GM21825 (cell line): ENCODE data around the gene TGFA.

Experiments used
- ATAC-seq: cut with Tn5 transposase; IDR thresholded peaks from one replicate; pipeline ENCODE4 v1.9.1; 2021; ENCODE audit warnings: mild to moderate bottlenecking, moderate library complexity; ENCODE audit not compliant: unreplicated experiment

Gene TGFA

DNA sequence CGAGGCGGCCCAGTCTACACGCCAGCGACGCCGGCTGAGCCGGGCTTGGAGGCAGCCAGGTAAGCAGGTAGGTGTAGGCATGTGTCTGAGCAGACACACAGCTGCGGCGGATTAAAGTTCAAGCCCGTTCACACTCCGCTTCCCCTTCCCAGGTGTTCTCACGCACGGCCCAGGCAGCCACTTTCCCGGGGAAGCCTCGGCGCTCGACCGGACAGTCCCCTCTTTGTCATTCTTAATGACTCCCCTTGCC is 367 bp downstream of the TGFA start:
- ATAC-seq, result peak; percentile 2

DNA sequence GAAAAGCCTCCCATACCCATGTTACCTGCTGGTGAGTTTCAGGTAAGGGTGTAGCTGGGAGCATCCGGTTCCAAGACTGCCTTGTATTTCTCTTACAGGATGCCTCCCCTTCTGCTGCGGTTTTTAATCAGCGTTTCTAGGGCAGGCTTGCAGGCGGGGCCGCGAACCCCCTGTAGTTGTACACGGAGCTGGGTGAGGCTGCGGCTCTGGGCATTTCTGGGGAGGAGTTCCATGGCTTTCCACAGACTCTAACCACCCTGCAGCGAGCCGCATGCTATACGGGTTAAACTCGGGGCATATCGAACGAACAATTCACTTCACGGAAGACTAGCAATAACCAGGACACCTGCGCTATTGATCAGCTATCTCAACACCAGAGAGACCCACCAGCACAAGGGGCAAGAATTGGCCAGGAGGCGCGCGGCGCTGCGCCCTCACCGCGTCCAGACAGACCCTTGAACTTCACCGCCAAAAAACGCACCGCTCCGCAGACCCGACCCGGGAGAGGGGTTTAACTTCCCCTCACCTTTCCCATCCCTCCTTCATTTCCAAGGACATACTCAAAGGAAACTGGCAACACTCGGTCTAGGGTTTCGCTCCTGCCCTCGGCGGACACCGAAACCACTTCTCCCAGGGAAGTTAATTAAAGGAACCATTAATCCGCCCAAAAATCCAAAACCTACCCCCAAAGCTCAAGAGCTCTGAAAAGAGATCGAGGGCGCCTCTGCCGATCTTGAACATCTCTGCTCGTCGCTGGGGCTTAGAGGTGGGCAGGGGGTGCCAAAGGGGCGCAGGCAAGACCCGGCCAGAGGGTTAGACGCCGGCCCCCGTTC is 909 bp downstream of the TGFA start:
- no peak for ATAC-seq

DNA sequence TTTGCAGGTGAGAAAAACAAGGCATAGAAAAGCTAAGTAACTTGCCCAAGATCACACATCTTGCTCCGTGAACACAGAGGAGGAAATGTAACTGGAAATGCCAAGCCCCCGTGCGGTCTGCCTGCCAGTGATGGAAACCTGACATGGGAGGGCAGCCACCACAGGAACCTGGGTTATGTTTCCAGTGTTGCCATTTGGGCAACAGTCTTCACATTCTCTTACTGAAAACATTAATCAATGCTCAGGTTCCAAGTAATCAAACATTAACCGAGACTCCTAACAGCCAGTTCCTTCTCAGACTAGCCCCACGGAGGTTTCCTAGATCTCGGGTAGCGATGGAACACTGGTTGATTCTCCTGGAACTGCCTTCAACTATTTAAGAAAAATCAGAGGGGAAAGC is 2.5 kb downstream of the TGFA start:
- no peak for ATAC-seq

DNA sequence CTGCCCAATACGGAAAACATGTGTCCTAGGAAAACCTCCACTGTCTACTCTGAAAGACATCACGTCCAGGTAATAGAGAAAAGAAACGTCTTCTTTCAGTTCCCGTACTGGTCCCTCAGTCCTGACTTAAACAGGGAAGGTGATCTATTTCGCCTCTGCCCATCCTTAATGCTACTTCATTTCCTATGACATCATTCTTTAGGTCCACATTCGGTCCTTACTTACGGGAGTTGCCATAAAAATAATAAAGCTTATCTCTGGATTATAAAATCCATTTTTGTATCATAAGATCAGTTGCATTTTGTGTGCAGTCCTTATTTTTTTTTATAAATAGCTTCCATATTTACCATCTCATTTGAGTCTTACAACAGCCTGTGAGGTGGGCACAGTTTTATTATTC is 3.7 kb downstream of the TGFA start:
- no peak for ATAC-seq

DNA sequence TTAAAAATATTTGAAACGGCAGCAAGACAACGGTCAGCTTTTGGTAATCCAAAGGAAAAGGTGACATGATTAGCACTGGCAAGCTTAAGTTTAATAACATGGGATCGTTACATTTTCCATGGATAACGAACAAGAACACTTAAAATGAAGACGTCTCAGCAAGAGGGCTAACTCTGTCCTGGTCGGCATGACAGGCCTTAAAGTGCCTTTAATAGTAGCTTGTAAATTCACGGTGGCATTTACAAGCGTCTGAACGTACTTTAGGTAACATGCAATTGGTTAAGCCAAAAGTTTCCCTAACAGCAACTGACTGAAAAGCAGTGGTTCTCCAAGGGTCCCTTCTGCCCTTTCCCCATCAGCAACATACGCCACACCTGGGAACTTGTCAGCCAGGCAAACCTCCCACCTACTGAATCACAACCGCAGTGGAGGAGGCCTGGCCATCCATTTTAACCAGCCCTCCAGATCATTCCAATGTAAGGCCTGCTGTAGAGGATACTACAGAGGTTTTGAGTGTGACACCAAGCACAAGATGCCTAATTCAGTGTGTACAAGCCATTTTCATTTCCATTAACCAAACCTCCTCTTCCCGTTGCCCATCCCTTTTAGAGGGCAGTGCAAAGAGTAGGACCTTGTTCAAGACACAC is 4.4 kb downstream of the TGFA start:
- no peak for ATAC-seq

DNA sequence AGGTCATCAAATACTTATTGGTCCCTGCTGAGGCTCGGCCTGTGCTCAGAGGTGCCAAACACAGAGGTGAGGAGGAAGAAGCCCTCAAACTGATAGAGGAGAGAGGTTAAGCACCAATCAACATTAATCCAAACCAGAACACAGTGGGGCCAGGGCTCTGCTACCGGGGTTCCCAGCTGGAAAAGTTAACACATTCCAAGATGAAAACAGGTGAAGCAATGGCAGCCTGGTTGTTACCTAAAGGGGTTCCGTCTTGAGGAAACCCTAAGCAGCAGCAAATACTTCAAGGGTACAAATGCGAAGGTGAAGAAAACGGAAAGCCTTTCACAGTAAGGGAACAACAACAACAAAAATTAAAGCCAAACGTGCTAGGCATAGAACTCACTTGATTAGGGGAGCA is 5.4 kb downstream of the TGFA start:
- no peak for ATAC-seq

DNA sequence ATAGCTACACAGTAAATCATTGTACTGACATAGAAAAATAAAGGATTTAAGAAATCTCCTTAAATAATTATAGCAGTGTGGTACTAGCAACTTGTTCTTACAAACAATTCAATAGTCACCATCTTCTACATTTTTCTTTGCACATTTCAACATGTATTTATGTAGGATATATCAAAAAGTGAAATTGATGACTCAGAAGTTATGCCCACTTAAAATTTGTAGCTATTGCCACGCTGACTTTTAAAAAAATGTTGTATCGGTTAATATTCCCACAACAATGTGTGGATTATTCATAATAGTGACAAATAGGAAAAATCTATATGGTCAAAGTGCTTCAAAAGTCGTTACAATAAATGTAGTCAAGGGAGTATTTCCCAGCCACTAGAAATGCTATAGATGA is 6.7 kb downstream of the TGFA start:
- no peak for ATAC-seq

DNA sequence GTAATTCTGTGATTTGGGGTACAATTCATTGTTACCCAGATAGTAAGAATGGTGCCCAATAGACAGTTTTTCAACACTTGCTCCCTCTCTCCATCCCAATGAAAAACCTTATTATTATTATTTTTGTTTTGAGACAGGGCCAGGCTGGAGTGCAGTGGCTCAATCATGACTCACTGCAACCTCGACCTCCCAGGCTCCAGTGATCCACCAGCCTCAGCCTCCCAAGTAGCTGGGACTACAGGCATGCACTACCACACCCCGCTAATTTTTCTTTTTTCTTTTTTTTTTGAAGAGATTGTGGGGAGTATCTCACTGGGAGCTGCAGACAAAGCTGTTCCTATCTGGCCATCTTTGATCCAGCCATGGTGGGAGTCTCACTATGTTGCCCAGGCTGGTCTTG is 7.2 kb downstream of the TGFA start:
- no peak for ATAC-seq

DNA sequence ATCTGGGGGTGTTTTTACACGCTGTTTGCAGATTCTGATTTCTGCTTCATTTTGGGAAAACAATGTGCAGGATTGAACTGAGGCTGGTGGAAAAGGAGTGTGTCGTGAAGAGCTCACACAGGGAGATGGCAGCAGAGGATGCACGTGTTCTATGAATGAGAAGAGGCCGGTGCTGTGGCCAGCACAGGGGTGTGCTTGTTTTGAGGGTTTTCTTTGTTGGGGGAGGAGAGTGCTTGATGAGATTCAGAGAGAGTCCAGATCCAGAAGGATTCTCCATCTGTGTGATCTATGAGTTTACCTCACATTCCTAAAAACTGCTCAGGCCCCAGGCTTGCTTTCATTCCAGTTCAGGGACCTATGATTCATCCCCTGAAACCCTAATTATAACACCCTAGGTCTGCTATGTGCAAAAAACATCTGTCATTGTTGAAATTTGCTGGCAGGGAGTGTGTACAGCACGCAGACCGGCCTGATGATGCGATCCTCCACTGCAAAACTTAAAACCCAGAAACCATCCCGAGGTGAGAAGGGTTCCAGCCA is 12.1 kb downstream of the TGFA start:
- ATAC-seq, result no peak

DNA sequence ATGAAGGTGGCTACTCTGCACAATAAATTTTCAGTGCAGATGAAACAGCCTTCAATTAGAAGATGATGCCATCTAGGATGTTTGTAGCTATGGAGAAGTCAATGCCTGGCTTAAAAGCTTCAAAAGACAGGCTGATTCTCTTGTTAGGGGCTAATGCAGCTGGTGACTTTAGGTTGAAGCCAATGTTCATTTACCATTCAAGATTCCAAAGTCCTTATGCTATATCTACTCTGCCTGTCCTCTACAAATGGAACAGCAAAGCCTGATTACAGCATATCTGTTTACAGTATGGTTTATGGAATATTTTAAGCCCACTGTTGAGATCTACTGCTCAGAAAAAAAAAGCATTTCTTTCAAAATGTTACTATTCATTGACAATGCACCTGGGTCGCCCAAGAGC is 15.8 kb downstream of the TGFA start:
- no peak for ATAC-seq

DNA sequence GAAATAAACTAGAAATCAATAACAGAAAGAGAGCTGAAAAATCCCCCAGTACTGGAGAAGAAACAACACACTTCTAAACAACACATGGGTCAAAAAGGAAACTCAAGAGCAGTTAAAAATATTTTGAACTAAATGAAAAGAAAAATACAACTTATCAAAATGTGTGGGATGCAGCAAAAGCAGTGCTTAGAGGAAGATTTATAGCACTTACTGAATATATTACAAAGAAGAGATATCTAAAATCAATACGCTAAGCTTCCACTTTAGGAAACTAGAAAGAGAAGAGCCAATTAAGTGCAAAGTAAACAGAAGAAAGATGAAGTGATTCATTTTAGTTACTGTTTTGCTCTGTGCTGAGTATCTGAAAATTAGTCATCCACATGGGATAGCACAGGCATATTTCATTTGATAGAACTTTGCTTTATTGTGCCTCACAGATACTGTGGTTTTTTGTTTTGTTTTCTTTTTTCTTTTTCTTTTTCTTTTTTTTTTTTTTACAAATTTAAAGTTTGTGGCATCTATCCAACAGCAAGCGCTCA is 17.0 kb downstream of the TGFA start:
- ATAC-seq, result no peak

DNA sequence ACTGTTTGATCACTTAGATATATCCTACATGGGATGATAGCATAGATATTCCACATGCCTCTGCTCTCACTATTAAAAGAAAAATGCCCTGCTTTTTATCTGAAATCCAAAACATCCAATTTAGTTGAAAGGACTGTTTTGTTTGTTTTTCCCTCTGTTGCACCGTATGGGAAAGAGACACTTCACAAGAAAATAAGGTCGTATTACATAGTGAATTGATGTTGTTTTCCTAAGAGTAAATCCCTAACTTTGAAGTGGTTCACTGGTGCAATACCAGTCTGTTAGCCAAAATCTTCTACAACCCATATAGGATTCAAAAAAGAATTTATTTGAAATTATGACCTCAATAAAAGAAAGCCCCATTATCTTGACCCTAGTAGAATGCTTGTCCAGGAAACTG is 18.1 kb downstream of the TGFA start:
- no peak for ATAC-seq

DNA sequence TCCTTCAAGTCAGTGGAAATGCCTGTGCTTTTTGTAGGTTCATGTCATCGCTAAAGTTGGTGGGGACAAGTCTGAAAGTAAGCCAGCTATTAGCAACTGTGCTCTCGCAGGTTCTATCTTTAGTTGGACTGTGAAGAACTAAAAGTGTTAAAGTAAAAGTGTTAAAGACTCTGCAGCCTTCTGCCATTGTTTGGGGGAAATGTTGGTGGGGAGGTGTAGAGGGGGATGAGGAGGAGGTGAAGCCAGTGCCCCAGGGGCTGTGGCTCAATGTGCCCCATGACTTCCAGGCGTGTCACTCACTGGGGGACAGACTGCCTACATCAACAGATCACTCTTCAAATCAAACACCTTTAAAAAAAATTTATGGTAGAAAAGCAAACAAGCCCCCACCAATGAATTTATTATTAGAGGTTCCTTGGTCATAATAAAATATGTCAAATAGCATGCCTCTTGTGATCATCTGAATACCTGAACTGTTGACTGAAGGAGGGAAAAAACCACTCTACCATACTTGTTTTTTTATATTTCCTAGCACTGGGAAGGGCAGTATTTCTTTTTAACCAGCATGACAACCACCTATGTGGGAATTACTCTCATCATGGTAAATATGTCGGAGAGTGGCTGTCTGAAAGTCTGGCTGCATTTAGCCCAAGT is 19.3 kb downstream of the TGFA start:
- no peak for ATAC-seq

DNA sequence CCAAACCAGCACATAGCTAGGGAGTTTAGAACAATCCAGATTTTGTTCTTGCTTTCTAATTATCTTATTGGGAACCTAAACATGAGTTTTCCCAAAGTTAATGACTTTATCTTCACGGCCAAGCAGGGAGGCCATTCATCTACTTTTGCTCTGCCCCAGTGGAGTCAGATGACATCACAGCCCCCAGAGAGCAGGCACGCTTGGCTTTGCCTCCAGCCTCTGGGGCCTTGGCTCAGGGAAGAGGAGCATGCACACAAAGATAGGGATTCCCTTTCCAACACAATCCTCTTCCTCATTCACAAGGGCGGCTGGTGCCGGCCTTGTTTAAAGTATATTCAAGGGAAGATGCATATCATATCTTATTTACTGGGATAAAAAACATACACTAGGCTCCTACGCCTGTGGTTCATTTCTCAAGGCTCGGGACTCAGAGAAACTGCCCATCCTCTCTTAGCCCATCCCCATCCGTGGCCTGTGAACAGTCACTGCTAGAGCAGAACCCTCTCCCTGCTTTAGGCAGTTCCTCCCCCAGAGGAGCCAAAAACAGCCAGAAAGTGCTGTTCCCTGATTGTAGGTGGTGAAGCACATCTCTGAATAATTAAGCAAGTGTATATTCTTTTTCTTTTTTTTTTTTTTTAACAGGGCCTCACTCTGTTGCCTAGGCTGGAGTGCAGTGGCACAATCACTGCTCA is 21.2 kb downstream of the TGFA start:
- ATAC-seq, result no peak

DNA sequence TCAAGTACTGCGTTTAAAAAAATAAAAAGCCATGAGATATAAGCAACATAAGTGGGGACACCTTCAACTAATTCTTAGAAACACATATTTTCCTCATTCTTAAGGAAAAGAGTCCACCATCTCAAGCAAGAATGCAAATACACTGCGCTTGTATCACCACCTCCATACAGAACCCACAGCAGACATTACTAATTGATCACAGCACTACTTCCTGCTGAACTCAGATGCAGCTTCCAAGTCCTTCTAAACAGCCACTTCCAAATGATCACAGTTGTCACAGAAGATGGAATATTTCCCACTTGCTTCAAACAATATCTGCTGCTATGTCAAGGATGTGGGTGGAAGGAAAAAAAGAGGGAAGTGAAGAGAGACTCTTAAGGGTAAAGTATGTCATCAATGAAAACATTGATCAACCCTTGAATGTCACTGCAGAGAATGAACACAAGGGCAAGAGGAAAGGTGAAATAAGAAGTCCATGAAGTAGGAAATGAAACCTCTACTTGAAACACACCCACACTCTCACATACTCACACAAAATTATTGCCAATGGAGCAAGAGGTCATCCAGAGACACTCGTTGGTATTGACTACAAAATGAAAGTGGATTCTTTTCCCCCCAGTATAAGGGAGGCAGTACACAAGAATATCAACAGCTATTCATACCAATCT is 22.1 kb downstream of the TGFA start:
- ATAC-seq, result no peak

DNA sequence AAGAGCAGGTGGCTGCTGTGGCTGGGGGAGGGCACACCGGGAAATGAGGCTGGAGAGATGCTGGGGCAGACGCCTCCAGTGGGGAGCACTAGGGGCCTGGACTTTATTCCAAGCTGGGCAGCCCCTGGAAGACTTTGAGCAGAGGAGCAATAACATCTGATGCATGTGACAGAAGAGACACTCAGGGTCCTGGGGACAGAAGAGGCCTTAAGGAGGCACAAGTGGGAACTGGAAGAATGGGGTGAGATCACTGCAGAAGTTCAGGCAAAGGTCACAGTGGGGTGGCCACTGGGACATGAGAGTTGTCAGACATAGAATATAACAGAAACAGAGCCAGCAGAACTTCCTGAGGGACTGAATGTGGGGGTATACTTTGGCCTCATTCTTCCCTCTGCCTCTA is 24.0 kb downstream of the TGFA start:
- no peak for ATAC-seq

DNA sequence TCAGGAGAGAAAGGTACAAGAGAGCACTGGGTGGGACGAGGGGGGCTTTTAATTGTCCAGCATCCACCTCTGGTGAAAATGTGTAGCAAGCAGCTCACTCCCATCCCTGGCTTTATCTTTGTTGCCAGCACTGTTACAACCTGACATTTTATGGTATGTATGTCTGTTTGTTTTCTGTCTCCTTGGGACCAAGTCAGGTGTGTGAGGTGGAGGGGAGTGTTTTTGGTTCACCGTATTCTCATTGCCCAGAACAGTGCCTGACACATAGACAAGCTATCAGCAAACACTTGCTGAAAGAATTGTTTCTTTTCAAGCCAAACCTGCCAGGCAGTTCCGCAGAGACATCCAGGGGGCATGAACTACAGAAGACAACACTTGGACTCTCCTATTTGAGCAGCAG is 24.7 kb downstream of the TGFA start:
- ATAC-seq, result no peak

DNA sequence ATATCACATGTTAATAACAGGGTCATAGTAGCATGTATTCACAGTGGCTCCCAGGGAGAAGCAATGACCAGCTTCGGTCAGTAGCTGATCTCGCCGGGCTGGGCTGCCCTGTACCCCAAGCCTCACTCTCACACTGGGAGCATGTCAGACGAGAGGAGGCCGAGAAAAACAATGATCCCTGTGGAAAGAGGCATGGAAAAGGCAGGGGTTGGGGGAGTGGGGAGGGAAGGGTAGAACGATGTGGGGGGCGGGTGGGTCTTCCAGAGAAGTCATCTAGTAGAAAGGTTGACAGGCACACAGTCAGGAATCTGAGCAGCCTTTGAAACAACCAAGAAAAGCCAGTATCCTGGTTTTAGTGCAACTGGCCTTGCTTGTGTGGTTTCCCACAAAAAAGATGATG is 25.4 kb downstream of the TGFA start:
- ATAC-seq, result no peak

DNA sequence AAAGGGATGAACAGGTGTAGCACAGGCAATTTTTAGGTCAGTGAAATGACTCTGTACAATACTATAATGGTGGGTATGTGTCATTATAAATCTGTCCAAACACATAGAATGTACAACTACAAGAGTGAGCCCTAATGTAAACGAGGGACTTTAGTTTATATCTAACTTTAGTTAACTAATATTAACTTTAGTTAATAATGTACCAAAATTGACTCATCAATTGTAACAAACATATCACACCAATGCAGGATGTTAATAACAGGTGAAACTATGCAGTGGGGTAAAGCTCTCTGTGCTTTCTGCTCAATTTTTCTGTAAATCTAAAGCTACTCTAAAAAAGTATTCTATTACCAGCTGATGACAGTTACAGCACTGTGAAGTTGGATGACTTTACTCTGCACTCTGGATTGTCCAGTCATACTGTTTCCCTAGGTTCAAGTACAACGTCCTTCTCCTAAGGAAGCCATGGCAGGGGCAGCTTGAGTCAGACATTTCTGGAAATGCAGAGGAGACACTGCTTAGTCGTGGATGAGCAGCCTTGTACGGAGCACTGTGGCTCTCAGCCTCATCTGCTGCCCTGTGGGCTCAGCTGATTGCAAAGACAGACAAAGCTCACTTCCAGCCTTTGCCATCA is 26.1 kb downstream of the TGFA start:
- no peak for ATAC-seq

DNA sequence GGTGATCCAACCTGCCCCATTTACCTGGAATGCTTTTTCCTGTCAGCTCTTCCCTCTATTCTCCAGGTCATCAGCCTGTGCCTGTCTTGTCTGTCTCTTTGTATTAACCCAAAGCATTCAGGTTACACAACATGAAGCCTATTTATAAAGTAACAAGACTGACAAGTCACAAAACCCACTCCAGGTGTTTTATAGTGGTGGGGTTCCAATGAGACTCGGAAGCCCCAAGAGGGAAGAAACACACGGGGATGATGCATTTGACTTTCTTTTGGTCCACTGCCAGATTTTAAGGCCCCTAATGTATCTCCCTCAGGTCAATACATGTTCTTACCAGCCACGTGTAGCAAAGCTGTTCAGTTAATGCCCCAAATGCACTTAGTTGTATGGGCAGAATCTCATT is 27.5 kb downstream of the TGFA start:
- no peak for ATAC-seq
